ENCODE measurements around the gene ASTN2. TPM values are rescaled to one million over a fixed set of nuclear protein-coding genes. Genes with fewer than 3 reads are reported as not detected.
"Not testable (repeated sequence)": the region's sequence is repeated elsewhere in the genome, so short reads cannot be mapped to it uniquely, and the experiment has no call there.

Gene ASTN2
- polyA plus RNA-seq, 1 donor: 4.2 TPM

GRCh38 chr9:116907989-116908388, 506.9 kb downstream of the ASTN2 start:
- DNase-seq: no peak

GRCh38 chr9:116905171-116905588, 509.7 kb downstream of the ASTN2 start:
- peak; percentile 3 for DNase-seq

- no peak for DNase-seq
These were observed 510.7 kb downstream of the ASTN2 start for GRCh38 chr9:116904165-116904564.

GRCh38 chr9:116901260-116901659, 513.6 kb downstream of the ASTN2 start:
- DNase-seq: no peak

- DNase-seq: no peak
These were observed 514.3 kb downstream of the ASTN2 start for GRCh38 chr9:116900543-116900942.

GRCh38 chr9:116900007-116900367, 514.9 kb downstream of the ASTN2 start:
- DNase-seq: no peak

GRCh38 chr9:116899337-116900006, 515.4 kb downstream of the ASTN2 start:
- no peak for DNase-seq

- DNase-seq: not testable (repeated sequence)
These were observed 516.7 kb downstream of the ASTN2 start for GRCh38 chr9:116898131-116898530.

GRCh38 chr9:116897201-116897600, 517.7 kb downstream of the ASTN2 start:
- DNase-seq: no peak

- DNase-seq: no peak
These were observed 518.9 kb downstream of the ASTN2 start for GRCh38 chr9:116895961-116896360.

- no peak for DNase-seq
These were observed 523.4 kb downstream of the ASTN2 start for GRCh38 chr9:116891424-116891823.

- DNase-seq: not testable (repeated sequence)
These were observed 526.4 kb downstream of the ASTN2 start for GRCh38 chr9:116888476-116888875.

- DNase-seq: no peak
These were observed 526.8 kb downstream of the ASTN2 start for GRCh38 chr9:116888066-116888465.

GRCh38 chr9:116883676-116884075, 531.2 kb downstream of the ASTN2 start:
- DNase-seq: no peak

- no peak for DNase-seq
These were observed 537.8 kb downstream of the ASTN2 start for GRCh38 chr9:116877072-116877471.

GRCh38 chr9:116875576-116875975, 539.3 kb downstream of the ASTN2 start:
- no peak for DNase-seq

- DNase-seq: no peak
These were observed 540.6 kb downstream of the ASTN2 start for GRCh38 chr9:116873937-116874914.

GRCh38 chr9:116873491-116873890, 541.4 kb downstream of the ASTN2 start:
- DNase-seq: no peak

GRCh38 chr9:116870566-116870965, 544.3 kb downstream of the ASTN2 start:
- no peak for DNase-seq

GRCh38 chr9:116868201-116868600, 546.7 kb downstream of the ASTN2 start:
- DNase-seq: no peak

- DNase-seq: no peak
These were observed 553.5 kb downstream of the ASTN2 start for GRCh38 chr9:116861321-116861720.

- DNase-seq: peak; percentile 23
These were observed 554.2 kb downstream of the ASTN2 start for GRCh38 chr9:116860509-116861120.

GRCh38 chr9:116859763-116860162, 555.1 kb downstream of the ASTN2 start:
- DNase-seq: no peak
